ENCODE results near the gene ARHGAP19. TPM values are rescaled to one million over a fixed set of nuclear protein-coding genes. Genes with fewer than 3 reads are reported as not detected.

Gene ARHGAP19
- polyA plus RNA-seq: 1 to 10 TPM; 4.9 to 8.2 (median 6.7) TPM

GRCh38 chr10:97292097-97292861, at the start of gene ARHGAP19:
ARHGAP19 (minus strand) TSS chr10:97292637; CDS start chr10:97292627, 10 bp downstream.
- Mint-ChIP-seq H3K4me3 (peak within 1 kb of the TSS; percentile 89 to 95 (median 93)), H3K9me3 (no peaks in the 10 kb centered on the region), H3K4me1 (peaks cover 15 to 23% of the 10 kb centered on the region in 2 donors), H3K36me3 (no peaks in the 10 kb centered on the region), H3K27me3 (ENCODE audit: low read depth in 3 of 3) (peaks cover 5 to 6% (median 6%) of the 10 kb centered on the region in 3 donors), H3K27ac (peak within 1 kb of the TSS; percentile 84 to 96 (median 92))
- peak; percentile 94 to 95 (median 95) for DNase-seq

- DNase-seq: no peak
- no peaks in the 10 kb centered on the region for H3K9me3 Mint-ChIP-seq
- peaks cover 2 to 4% (median 3%) of the 10 kb centered on the region in 3 donors for H3K27me3 Mint-ChIP-seq (ENCODE audit: low read depth in 3 of 3)
- H3K4me1 Mint-ChIP-seq: peaks cover 0 to 4% of the 10 kb centered on the region in 2 donors
- H3K4me3 Mint-ChIP-seq: no peak overlapping the region
- H3K27ac Mint-ChIP-seq: no peak overlapping the region
- no peaks in the 10 kb centered on the region for H3K36me3 Mint-ChIP-seq
Measured at GRCh38 chr10:97341416-97341815, 49.0 kb upstream of the ARHGAP19 start.

DNA sequence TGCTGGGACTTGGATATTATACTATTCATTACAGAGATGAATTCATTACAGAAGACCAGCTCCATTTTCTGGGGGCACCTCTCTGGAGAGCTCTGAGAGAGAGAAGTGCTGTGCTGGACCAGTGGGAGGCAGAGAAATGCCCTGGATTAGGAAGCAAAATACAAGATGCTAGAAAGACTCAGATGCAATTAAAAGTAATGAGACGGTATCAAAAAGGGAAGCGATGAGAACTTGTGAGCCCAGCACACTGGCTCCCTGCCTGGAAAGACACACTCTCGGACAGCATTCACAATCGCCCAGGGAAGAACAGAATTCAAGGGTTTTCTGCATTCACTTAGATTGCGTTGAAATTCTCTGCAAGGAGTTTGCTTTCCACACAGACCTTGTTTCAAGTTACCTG, 45.6 kb upstream of the ARHGAP19 start:
- peaks cover 11 to 17% of the 10 kb centered on the region in 2 donors for H3K4me1 Mint-ChIP-seq
- peaks cover 5 to 11% (median 11%) of the 10 kb centered on the region in 3 donors for H3K27me3 Mint-ChIP-seq (ENCODE audit: low read depth in 3 of 3)
- no peak overlapping the region for H3K4me3 Mint-ChIP-seq
- H3K27ac Mint-ChIP-seq: peak overlapping the region in 2 of 6 donors; percentile 28 to 59
- DNase-seq: no peak
- no peaks in the 10 kb centered on the region for H3K9me3 Mint-ChIP-seq
- peaks cover 0 to 5% (median 0%) of the 10 kb centered on the region in 3 donors for H3K36me3 Mint-ChIP-seq

DNA sequence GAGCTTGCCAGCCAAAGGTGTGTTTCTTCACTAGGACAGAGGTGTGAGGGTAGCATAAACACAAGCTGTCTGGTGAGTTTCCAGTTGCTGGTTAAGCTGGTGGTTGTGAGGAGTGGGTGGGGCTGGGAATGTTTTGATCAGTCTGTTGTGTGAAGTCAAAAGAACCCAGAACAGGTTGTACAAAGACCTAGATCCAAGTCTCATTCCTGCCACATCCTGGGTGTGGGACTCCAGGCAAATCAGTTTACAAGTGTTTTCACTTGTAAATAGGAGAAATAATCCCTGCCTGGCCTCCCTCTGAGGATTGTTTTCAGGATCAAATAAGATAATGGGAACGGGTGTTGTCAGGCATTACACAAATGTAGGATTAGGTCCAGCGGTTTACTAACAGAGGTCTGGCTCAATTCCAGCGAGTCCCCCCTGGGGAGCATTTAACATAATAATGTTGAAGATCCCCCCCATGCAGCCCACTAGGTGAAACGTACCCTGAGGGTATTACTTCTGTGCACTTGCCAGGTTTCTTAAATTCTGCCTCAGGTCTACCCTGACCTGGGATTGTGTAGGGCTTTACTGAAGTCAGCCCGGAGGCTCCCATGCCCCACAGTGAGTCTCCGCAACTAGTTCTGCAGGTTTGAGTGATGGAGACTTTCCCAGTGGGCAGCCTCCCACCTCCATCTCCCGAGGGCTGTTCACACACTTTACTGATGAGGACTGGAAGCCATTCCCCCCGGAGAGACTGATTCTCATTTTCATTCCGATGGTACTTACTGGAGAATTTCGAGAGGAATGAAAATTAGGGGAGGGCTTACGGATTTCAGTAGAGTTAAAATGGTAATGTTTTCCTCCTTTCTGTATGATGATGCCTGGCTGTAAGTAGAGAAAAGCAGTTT, 44.8 kb upstream of the ARHGAP19 start:
- DNase-seq: no peak
- no peaks in the 10 kb centered on the region for H3K9me3 Mint-ChIP-seq
- peaks cover 0 to 5% (median 0%) of the 10 kb centered on the region in 3 donors for H3K36me3 Mint-ChIP-seq
- H3K27ac Mint-ChIP-seq: no peak overlapping the region
- H3K27me3 Mint-ChIP-seq (ENCODE audit: low read depth in 3 of 3): peaks cover 5 to 12% (median 9%) of the 10 kb centered on the region in 3 donors
- H3K4me1 Mint-ChIP-seq: peaks cover 20 to 26% of the 10 kb centered on the region in 2 donors
- H3K4me3 Mint-ChIP-seq: peak overlapping the region in 2 of 5 donors; percentile 69 to 72

DNA sequence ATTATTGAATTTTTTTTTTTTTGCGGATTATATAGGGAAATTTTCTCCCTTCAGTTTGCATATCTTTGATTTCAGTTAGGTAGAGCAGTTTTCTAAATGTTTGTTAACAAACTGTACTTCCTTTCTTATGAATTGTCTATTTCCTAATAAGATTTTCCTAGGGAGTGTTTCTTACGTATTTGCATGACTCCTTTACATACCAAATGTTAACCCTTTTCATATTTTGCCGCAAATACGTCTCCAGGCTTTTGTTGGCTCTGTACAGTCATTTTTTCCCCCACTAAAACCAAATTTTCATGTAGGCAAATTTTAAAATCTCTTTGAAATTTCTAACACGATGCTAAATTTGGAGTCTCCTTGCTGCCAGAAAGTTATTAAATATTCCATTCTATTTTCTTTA, 44.0 kb upstream of the ARHGAP19 start:
- Mint-ChIP-seq H3K9me3 (no peaks in the 10 kb centered on the region), H3K27me3 (ENCODE audit: low read depth in 3 of 3) (peaks cover 5 to 12% (median 7%) of the 10 kb centered on the region in 3 donors), H3K4me1 (peaks cover 27 to 33% of the 10 kb centered on the region in 2 donors), H3K27ac (peak overlapping the region in 4 of 6 donors; percentile 35 to 76 (median 58)), H3K36me3 (peaks cover 0 to 5% (median 0%) of the 10 kb centered on the region in 3 donors), H3K4me3 (peak overlapping the region in 2 of 5 donors; percentile 69 to 72)
- no peak for DNase-seq

- Mint-ChIP-seq H3K9me3 (no peaks in the 10 kb centered on the region), H3K4me3 (peak overlapping the region; percentile 58 to 85 (median 70)), H3K27me3 (ENCODE audit: low read depth in 3 of 3) (peaks cover 5 to 10% (median 7%) of the 10 kb centered on the region in 3 donors), H3K36me3 (peaks cover 0 to 5% (median 0%) of the 10 kb centered on the region in 3 donors), H3K4me1 (peaks cover 31 to 38% of the 10 kb centered on the region in 2 donors), H3K27ac (peak overlapping the region in 5 of 6 donors; percentile 59 to 86 (median 66))
- no peak for DNase-seq
Measured at GRCh38 chr10:97336006-97336405, 43.6 kb upstream of the ARHGAP19 start.

DNA sequence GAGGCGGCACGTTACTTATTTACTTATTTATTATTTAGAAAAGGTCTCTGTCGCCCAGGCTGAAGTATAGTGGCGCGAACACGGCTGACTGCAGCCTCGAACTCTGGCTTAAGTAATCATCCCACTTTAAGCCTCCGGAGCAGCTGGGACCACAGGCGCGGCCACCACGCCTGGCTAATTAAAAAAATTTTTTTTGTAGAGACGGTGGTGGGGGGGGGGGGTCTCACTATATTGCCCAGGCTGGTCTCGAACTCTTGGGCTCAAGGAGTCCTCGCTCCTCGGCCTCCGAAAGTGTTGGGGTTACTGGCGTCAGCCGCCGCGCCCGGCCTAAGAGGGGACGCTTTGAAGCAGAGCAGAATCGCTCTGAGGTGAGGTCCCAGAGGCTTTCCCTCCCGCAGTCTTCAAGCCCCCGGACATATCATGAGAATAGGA, 42.8 kb upstream of the ARHGAP19 start:
- Mint-ChIP-seq H3K27me3 (ENCODE audit: low read depth in 3 of 3) (peaks cover 5 to 9% (median 7%) of the 10 kb centered on the region in 3 donors), H3K9me3 (no peaks in the 10 kb centered on the region), H3K4me1 (peaks cover 33 to 44% of the 10 kb centered on the region in 2 donors), H3K27ac (peak overlapping the region in 4 of 6 donors; percentile 36 to 69 (median 62)), H3K4me3 (peak overlapping the region; percentile 45 to 85 (median 63)), H3K36me3 (peaks cover 0 to 5% (median 0%) of the 10 kb centered on the region in 3 donors)
- no peak for DNase-seq

DNA sequence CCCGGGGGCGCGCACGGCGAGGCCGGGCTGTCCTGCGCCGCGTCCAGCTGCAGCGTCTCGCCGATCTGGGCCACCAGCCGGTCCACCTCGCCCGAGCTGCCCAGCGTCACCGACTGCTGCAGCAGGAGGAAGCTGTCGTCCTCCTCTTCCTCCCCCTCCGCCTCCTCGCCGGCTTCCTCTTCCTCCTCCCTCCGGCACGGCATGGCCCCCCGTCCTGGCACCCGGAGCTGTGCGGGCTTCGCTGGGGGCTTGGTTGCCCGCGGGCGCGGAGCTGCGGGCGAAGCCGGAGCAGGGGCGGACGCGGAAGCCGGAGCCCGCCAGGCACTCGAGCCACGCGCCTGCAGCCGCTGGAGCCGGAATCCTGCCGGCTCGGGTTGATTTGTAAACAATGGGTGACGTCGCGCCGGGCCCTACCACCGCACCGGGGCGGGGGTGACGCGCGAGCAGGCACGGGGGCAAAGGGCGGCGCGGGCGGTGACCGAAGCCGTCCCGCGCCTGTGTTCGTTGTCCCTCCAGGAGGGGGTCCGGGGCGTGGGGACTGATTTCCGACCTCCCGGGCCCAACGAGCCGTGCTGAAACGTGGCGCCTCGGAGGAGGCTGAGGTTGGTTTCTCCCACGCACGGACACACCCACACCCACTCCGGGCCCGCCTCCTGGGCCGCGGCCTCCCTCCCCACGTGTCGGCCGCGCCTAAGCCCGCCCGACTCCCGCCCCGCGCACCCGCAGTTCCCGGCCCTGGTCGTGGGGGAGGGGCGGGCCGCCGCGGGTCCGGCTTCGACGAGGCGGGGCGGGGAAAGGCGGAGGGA, 42.1 kb upstream of the ARHGAP19 start, which contains the start of gene FRAT2:
FRAT2 (minus strand) TSS at position 360 of the 806 bp plus-strand sequence; CDS start at position 203, 157 bp downstream.
- H3K4me3 Mint-ChIP-seq: peak within 1 kb of the TSS; percentile 85 to 97 (median 93)
- H3K4me1 Mint-ChIP-seq: peaks cover 38 to 50% of the 10 kb centered on the region in 2 donors
- DNase-seq: peak; percentile 91 to 94 (median 93)
- peak within 1 kb of the TSS; percentile 87 to 95 (median 92) for H3K27ac Mint-ChIP-seq
- no peaks in the 10 kb centered on the region for H3K9me3 Mint-ChIP-seq
- peaks cover 0 to 5% (median 0%) of the 10 kb centered on the region in 3 donors for H3K36me3 Mint-ChIP-seq
- peaks cover 7 to 9% (median 7%) of the 10 kb centered on the region in 3 donors for H3K27me3 Mint-ChIP-seq (ENCODE audit: low read depth in 3 of 3)

GRCh38 chr10:97333601-97334369, 41.3 kb upstream of the ARHGAP19 start:
- peak; percentile 57 to 59 (median 59) for DNase-seq
- Mint-ChIP-seq H3K27ac (peak overlapping the region; percentile 87 to 95 (median 91)), H3K27me3 (ENCODE audit: low read depth in 3 of 3) (peaks cover 7 to 9% (median 7%) of the 10 kb centered on the region in 3 donors), H3K4me3 (peak overlapping the region; percentile 85 to 97 (median 93)), H3K9me3 (no peaks in the 10 kb centered on the region), H3K4me1 (peaks cover 39 to 58% of the 10 kb centered on the region in 2 donors), H3K36me3 (peaks cover 0 to 5% (median 4%) of the 10 kb centered on the region in 3 donors)

GRCh38 chr10:97333351-97333600, 40.8 kb upstream of the ARHGAP19 start:
- peak overlapping the region; percentile 85 to 97 (median 93) for H3K4me3 Mint-ChIP-seq
- peaks cover 7 to 9% (median 7%) of the 10 kb centered on the region in 3 donors for H3K27me3 Mint-ChIP-seq (ENCODE audit: low read depth in 3 of 3)
- peaks cover 44 to 62% of the 10 kb centered on the region in 2 donors for H3K4me1 Mint-ChIP-seq
- H3K36me3 Mint-ChIP-seq: peaks cover 0 to 6% (median 5%) of the 10 kb centered on the region in 3 donors
- H3K27ac Mint-ChIP-seq: peak overlapping the region; percentile 87 to 95 (median 91)
- no peaks in the 10 kb centered on the region for H3K9me3 Mint-ChIP-seq
- DNase-seq: no peak

- H3K9me3 Mint-ChIP-seq: no peaks in the 10 kb centered on the region
- DNase-seq: no peak
- peaks cover 49 to 66% of the 10 kb centered on the region in 2 donors for H3K4me1 Mint-ChIP-seq
- peak overlapping the region; percentile 85 to 97 (median 93) for H3K4me3 Mint-ChIP-seq
- H3K36me3 Mint-ChIP-seq: peaks cover 0 to 6% (median 5%) of the 10 kb centered on the region in 3 donors
- peaks cover 7 to 11% (median 7%) of the 10 kb centered on the region in 3 donors for H3K27me3 Mint-ChIP-seq (ENCODE audit: low read depth in 3 of 3)
- peak overlapping the region; percentile 87 to 95 (median 91) for H3K27ac Mint-ChIP-seq
Measured at GRCh38 chr10:97332591-97333350, 40.3 kb upstream of the ARHGAP19 start.
